ENCODE data around the gene GRK4. TPM values are rescaled to one million over a fixed set of nuclear protein-coding genes. Genes with fewer than 3 reads are reported as not detected.
"Not testable (repeated sequence)": the region's sequence is repeated elsewhere in the genome, so short reads cannot be mapped to it uniquely, and the experiment has no call there.

Gene GRK4
- total RNA-seq, 4 donors from 2014 or later, result 0.95 to 17.3 (median 1.5) TPM

- H3K9me3 ChIP-seq, result no peaks in the 10 kb centered on the region
- H3K36me3 ChIP-seq, result peaks cover 0 to 93% (median 0%) of the 10 kb centered on the region in 3 donors
Measured at GRCh38 chr4:2949782-2950125, 13.6 kb upstream of the GRK4 start.

GRCh38 chr4:2950221-2950989 is 13.0 kb upstream of the GRK4 start:
- H3K27me3 ChIP-seq, result no peaks in the 10 kb centered on the region
- H3K9me3 ChIP-seq, result no peaks in the 10 kb centered on the region
- H3K4me3 ChIP-seq, result no peak overlapping the region
- H3K36me3 ChIP-seq, result peaks cover 0 to 88% (median 0%) of the 10 kb centered on the region in 3 donors
- no peak for TF ChIP-seq POLR2A (IDR thresholded peaks at IDR 0.05)
- no peaks in the 10 kb centered on the region for H3K4me1 ChIP-seq
- peak in 2 of 3 donors; percentile 39 to 42 for DNase-seq
- no peak overlapping the region for H3K27ac ChIP-seq

More at GRCh38 chr4:2949782-2950125, 13.6 kb upstream of the GRK4 start:
- Histone ChIP-seq H3K27me3 (no peaks in the 10 kb centered on the region), H3K4me1 (no peaks in the 10 kb centered on the region), H3K4me3 (no peak overlapping the region), H3K27ac (no peak overlapping the region)
- no peak for TF ChIP-seq CTCF (IDR thresholded peaks at IDR 0.05)
- TF ChIP-seq POLR2A (IDR thresholded peaks at IDR 0.05), result no peak
- DNase-seq, result peak in 1 of 3 donors; percentile 32

GRCh38 chr4:2953496-2953895 is 9.9 kb upstream of the GRK4 start:
- H3K27ac ChIP-seq, result no peak overlapping the region
- H3K27me3 ChIP-seq, result no peaks in the 10 kb centered on the region
- TF ChIP-seq CTCF (IDR thresholded peaks at IDR 0.05), result no peak
- no peak for TF ChIP-seq POLR2A (IDR thresholded peaks at IDR 0.05)
- no peak overlapping the region for H3K4me3 ChIP-seq
- H3K9me3 ChIP-seq, result no peaks in the 10 kb centered on the region
- no peaks in the 10 kb centered on the region for H3K4me1 ChIP-seq
- peaks cover 0 to 80% (median 0%) of the 10 kb centered on the region in 3 donors for H3K36me3 ChIP-seq
- DNase-seq, result no peak

- Histone ChIP-seq H3K27ac (peak overlapping the region in 1 of 4 donors; percentile 27), H3K36me3 (peaks cover 0 to 70% (median 0%) of the 10 kb centered on the region in 3 donors)
Measured at GRCh38 chr4:2954358-2955185, 8.8 kb upstream of the GRK4 start.

GRCh38 chr4:2955186-2956044 is 8.0 kb upstream of the GRK4 start:
- H3K27ac ChIP-seq, DNase-seq, H3K4me1 ChIP-seq, H3K9me3 ChIP-seq, H3K4me3 ChIP-seq, H3K27me3 ChIP-seq: not testable (repeated sequence)
- H3K36me3 ChIP-seq, result peaks cover 0 to 62% (median 0%) of the 10 kb centered on the region in 3 donors
- TF ChIP-seq CTCF (IDR thresholded peaks at IDR 0.05), result peak in 1 of 6 experiments; percentile 4

More at GRCh38 chr4:2954358-2955185, 8.8 kb upstream of the GRK4 start:
- H3K27me3 ChIP-seq, result no peaks in the 10 kb centered on the region
- peak in 2 of 3 donors; percentile 47 to 56 for DNase-seq
- H3K4me3 ChIP-seq, result no peak overlapping the region
- TF ChIP-seq POLR2A (IDR thresholded peaks at IDR 0.05) (no peak), CTCF (IDR thresholded peaks at IDR 0.05) (peak in 3 of 6 experiments; percentile 8 to 17 (median 11))
- no peaks in the 10 kb centered on the region for H3K4me1 ChIP-seq
- no peaks in the 10 kb centered on the region for H3K9me3 ChIP-seq
